ENCODE results near the gene VMO1.

VMO1 gene

DNA sequence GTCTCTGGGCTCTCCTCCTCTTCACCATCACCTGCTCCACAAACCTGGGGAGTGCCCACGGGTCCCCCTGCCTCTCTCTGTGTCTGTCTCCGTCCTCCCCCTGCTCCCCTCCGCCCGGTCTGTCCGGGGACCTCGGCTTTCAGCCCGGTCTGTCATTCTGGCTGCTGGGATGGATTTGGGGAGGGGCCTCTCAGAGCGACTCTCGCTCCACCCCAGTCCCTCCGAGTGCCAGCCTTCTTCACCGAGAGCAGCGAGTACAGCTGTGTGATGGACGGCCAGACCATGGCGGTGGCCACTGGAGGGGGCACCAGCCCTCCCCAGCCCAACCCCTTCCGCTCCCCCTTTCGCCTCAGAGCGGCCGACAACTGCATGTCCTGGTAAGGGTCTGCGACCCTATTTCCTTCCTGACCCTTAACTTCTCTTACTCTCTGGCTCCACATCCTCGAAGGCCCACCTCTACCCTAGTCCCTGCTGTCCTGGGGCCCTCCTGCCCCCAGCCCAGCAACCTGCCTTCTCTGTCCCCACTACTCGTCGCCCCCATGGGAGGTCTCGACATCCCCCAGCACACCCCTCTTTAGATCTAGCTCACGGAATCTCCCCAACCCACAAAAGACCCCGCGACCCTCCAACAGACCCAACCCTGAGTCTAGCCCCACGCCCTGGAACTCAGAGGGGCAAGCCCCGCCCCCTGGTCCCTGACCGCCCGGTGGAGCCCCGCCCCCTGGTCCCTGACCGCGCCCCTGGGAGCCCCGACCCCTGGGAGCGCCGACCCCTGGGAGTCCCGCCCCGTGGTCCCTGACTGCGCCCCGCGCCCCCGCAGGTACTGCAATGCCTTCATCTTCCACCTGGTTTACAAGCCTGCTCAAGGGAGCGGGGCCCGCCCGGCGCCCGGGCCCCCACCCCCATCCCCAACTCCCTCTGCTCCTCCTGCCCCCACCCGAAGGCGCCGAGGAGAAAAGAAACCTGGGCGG is 40.9 kb downstream of the VMO1 start:
- Histone ChIP-seq H3F3A (ENCODE audit: control insufficient read depth, insufficient read depth) (no peaks in the 10 kb centered on the region), H3K9me3 (ENCODE audit: control insufficient read depth, insufficient read depth, low read length) (no peaks in the 10 kb centered on the region), H3K27me3 (ENCODE audit: control insufficient read depth, low read length) (peaks cover 23% of the 10 kb centered on the region), H3K27ac (ENCODE audit: low read depth, low read length) (no peak overlapping the region), H4K20me1 (ENCODE audit: control insufficient read depth, insufficient read depth, low read depth, low read length) (no peaks in the 10 kb centered on the region; the same call in 1 of the 2 replicates), H3K9me2 (replicated peaks; ENCODE audit: control insufficient read depth, low read length) (no peaks in the 10 kb centered on the region), H3K4me2 (ENCODE audit: low read length) (no peak overlapping the region), H3K4me3 (ENCODE audit: low read length) (no peak overlapping the region), H3K79me2 (ENCODE audit: control insufficient read depth, low read length) (no peaks in the 10 kb centered on the region), H3K4me1 (ENCODE audit: control insufficient read depth, low read length) (peaks cover 13% of the 10 kb centered on the region), H3K36me3 (ENCODE audit: control insufficient read depth, low read length) (no peaks in the 10 kb centered on the region)
- TF ChIP-seq, protein P1, sequence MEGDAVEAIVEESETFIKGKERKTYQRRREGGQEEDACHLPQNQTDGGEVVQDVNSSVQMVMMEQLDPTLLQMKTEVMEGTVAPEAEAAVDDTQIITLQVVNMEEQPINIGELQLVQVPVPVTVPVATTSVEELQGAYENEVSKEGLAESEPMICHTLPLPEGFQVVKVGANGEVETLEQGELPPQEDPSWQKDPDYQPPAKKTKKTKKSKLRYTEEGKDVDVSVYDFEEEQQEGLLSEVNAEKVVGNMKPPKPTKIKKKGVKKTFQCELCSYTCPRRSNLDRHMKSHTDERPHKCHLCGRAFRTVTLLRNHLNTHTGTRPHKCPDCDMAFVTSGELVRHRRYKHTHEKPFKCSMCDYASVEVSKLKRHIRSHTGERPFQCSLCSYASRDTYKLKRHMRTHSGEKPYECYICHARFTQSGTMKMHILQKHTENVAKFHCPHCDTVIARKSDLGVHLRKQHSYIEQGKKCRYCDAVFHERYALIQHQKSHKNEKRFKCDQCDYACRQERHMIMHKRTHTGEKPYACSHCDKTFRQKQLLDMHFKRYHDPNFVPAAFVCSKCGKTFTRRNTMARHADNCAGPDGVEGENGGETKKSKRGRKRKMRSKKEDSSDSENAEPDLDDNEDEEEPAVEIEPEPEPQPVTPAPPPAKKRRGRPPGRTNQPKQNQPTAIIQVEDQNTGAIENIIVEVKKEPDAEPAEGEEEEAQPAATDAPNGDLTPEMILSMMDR (IDR thresholded peaks at IDR 0.05; ENCODE audit: low read depth, low read length, poor library complexity, severe bottlenecking), result no peak
- TF ChIP-seq EZH2phosphoT487 (IDR thresholded peaks at IDR 0.05; ENCODE audit: borderline replicate concordance, low read length), result no peak

DNA sequence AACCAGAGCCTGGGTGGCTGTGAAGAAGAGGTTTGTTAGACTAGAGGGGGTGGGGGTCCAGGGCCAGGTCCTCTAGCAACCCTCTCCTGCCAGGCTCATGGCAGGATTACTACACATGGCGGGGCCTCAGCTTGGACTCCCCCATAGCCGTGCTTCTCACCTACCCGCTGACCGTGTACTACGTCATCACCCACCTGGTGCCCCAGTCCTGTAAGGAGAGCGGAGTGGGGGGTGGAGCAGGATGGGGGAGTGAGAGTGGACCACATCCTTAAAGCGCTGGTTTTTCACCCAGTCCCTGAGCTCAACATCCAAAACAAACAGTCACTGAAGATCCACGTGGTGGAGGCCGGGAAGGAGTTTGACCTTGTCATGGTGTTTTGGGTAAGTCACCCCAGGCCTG is 42.3 kb downstream of the VMO1 start:
- H3K27ac ChIP-seq (ENCODE audit: low read depth, low read length), result no peak overlapping the region
- no peaks in the 10 kb centered on the region for H3F3A ChIP-seq (ENCODE audit: control insufficient read depth, insufficient read depth)
- H3K4me2 ChIP-seq (ENCODE audit: low read length), result no peak overlapping the region
- H3K36me3 ChIP-seq (ENCODE audit: control insufficient read depth, low read length), result no peaks in the 10 kb centered on the region
- H3K4me1 ChIP-seq (ENCODE audit: control insufficient read depth, low read length), result peaks cover 24% of the 10 kb centered on the region
- H3K9me3 ChIP-seq (ENCODE audit: control insufficient read depth, insufficient read depth, low read length), result no peaks in the 10 kb centered on the region
- no peaks in the 10 kb centered on the region; the same call in 1 of the 2 replicates for H4K20me1 ChIP-seq (ENCODE audit: control insufficient read depth, insufficient read depth, low read depth, low read length)
- peaks cover 36% of the 10 kb centered on the region for H3K27me3 ChIP-seq (ENCODE audit: control insufficient read depth, low read length)
- H3K4me3 ChIP-seq (ENCODE audit: low read length), result no peak overlapping the region
- TF ChIP-seq, protein P1 (IDR thresholded peaks at IDR 0.05; ENCODE audit: low read depth, low read length, poor library complexity, severe bottlenecking), result no peak
- TF ChIP-seq EZH2phosphoT487 (IDR thresholded peaks at IDR 0.05; ENCODE audit: borderline replicate concordance, low read length), result no peak
- H3K79me2 ChIP-seq (ENCODE audit: control insufficient read depth, low read length), result no peaks in the 10 kb centered on the region
- H3K9me2 ChIP-seq (replicated peaks; ENCODE audit: control insufficient read depth, low read length), result no peaks in the 10 kb centered on the region

DNA sequence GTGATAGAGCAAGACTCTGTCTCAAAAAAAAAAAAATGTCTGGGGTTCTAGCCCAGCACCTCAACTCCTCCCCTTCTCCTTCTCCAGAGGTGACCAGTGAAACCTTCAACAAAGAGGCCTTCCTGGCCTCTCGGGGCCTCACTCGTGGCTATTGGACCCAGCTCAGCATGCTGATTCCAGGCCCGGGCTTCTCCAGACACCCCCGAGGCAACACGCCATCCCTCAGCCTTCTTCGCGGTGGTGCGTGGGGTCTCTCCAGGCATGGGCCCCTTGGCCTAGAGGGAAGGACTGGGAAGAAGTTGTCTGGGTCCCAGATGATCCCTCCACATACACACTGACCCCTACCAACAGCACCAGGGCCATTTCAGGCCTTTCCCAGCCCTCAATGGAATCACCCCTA is 42.9 kb downstream of the VMO1 start:
- no peaks in the 10 kb centered on the region for H3K36me3 ChIP-seq (ENCODE audit: control insufficient read depth, low read length)
- peaks cover 38% of the 10 kb centered on the region for H3K27me3 ChIP-seq (ENCODE audit: control insufficient read depth, low read length)
- no peaks in the 10 kb centered on the region for H3K9me3 ChIP-seq (ENCODE audit: control insufficient read depth, insufficient read depth, low read length)
- no peaks in the 10 kb centered on the region; the same call in 1 of the 2 replicates for H4K20me1 ChIP-seq (ENCODE audit: control insufficient read depth, insufficient read depth, low read depth, low read length)
- no peak overlapping the region for H3K4me3 ChIP-seq (ENCODE audit: low read length)
- H3K27ac ChIP-seq (ENCODE audit: low read depth, low read length), result no peak overlapping the region
- no peaks in the 10 kb centered on the region for H3F3A ChIP-seq (ENCODE audit: control insufficient read depth, insufficient read depth)
- no peaks in the 10 kb centered on the region for H3K79me2 ChIP-seq (ENCODE audit: control insufficient read depth, low read length)
- no peak overlapping the region for H3K4me2 ChIP-seq (ENCODE audit: low read length)
- no peaks in the 10 kb centered on the region for H3K9me2 ChIP-seq (replicated peaks; ENCODE audit: control insufficient read depth, low read length)
- TF ChIP-seq EZH2phosphoT487 (IDR thresholded peaks at IDR 0.05; ENCODE audit: borderline replicate concordance, low read length), result no peak
- TF ChIP-seq, protein P1 (IDR thresholded peaks at IDR 0.05; ENCODE audit: low read depth, low read length, poor library complexity, severe bottlenecking), result no peak
- H3K4me1 ChIP-seq (ENCODE audit: control insufficient read depth, low read length), result peaks cover 26% of the 10 kb centered on the region
